SK-N-MC (cell line): ENCODE measurements around the gene STARD13.

ENCODE experiments used
- DNase-seq: peaks from one replicate; pipeline ENCODE4 v3.0.0-alpha.2; 2011; ENCODE audit warnings: low read depth, low spot score
- H3K27ac ChIP-seq: fragments of 200-600 bp; sonication (generic); 2 replicates; pipeline ENCODE4 v1.5.1; 2016; ENCODE audit warnings: mixed run types
- H3K36me3 ChIP-seq: fragments of 200-600 bp; sonication (generic); 2 replicates; pipeline ENCODE4 v1.6.1; 2017; ENCODE audit warnings: antibody characterized with exemption, low read length, mixed read lengths; ENCODE audit not compliant: insufficient read depth
- H3K4me3 ChIP-seq: fragments of 200-600 bp; sonication (generic); 2 replicates; pipeline ENCODE4 v1.5.1; 2016
- H3K9ac ChIP-seq: fragments of 200-600 bp; sonication (generic); 2 replicates; pipeline ENCODE4 v1.8.0; 2017; ENCODE audit warnings: mixed run types, mixed read lengths; ENCODE audit not compliant: insufficient read length
- H3K9me3 ChIP-seq: fragments of 200-600 bp; sonication (generic); 2 replicates; pipeline ENCODE4 v1.6.1; 2017; ENCODE audit warnings: low read depth, mild to moderate bottlenecking, antibody characterized with exemption, low read length, moderate library complexity, mixed read lengths
- EZH2 ChIP-seq: fragments of 200-600 bp; sonication (generic); IDR thresholded peaks from one replicate; pipeline ENCODE4 v1.6.1; 2017; ENCODE audit warnings: antibody characterized with exemption
- FOXP2 ChIP-seq: optimal IDR thresholded peaks from 2 replicates; pipeline ENCODE3; 2011; ENCODE audit warnings: mild to moderate bottlenecking, moderate library complexity; ENCODE audit not compliant: insufficient read depth; ENCODE audit errors: extremely low read length, control extremely low read depth
- POLR2AphosphoS5 ChIP-seq: IDR thresholded peaks from 2 replicates; pipeline ENCODE4 v1.6.1; 2012; ENCODE audit warnings: mild to moderate bottlenecking, low read depth, low read length, borderline replicate concordance

The STARD13 gene

GRCh38 chr13:33292712-33293111, 7.2 kb upstream of the STARD13 start:
- Histone ChIP-seq H3K4me3 (no peak overlapping the region), H3K9ac (no peak overlapping the region), H3K27ac (no peak overlapping the region), H3K36me3 (no peaks in the 10 kb centered on the region), H3K9me3 (no peaks in the 10 kb centered on the region)
- DNase-seq = no peak
- TF ChIP-seq FOXP2 (no peak), EZH2 (no peak), POLR2AphosphoS5 (no peak)

GRCh38 chr13:33290421-33290965, 4.9 kb upstream of the STARD13 start:
- no peak for DNase-seq
- no peak for TF ChIP-seq FOXP2
- no peak for TF ChIP-seq EZH2
- TF ChIP-seq POLR2AphosphoS5 = no peak
- no peaks in the 10 kb centered on the region for H3K36me3 ChIP-seq
- no peak overlapping the region for H3K4me3 ChIP-seq
- no peaks in the 10 kb centered on the region for H3K9me3 ChIP-seq
- no peak overlapping the region for H3K9ac ChIP-seq
- no peak overlapping the region for H3K27ac ChIP-seq

GRCh38 chr13:33289966-33290365, 4.4 kb upstream of the STARD13 start:
- DNase-seq = no peak
- Histone ChIP-seq H3K27ac (no peak overlapping the region), H3K36me3 (no peaks in the 10 kb centered on the region), H3K9me3 (no peaks in the 10 kb centered on the region), H3K4me3 (no peak overlapping the region), H3K9ac (no peak overlapping the region)
- TF ChIP-seq FOXP2 (no peak), EZH2 (no peak), POLR2AphosphoS5 (no peak)

- H3K27ac ChIP-seq = peak overlapping the region; percentile 70; the same call in 1 of the 2 replicates
- DNase-seq = no peak
- peak overlapping the region; percentile 52 for H3K4me3 ChIP-seq
- peak overlapping the region; percentile 46 for H3K9ac ChIP-seq
- no peaks in the 10 kb centered on the region for H3K36me3 ChIP-seq
- no peaks in the 10 kb centered on the region for H3K9me3 ChIP-seq
- TF ChIP-seq EZH2 (no peak), POLR2AphosphoS5 (no peak), FOXP2 (no peak)
These were observed 1.8 kb upstream of the STARD13 start for GRCh38 chr13:33287142-33287882.

GRCh38 chr13:33286128-33286527, 573 bp upstream of the STARD13 start:
- no peaks in the 10 kb centered on the region for H3K36me3 ChIP-seq
- TF ChIP-seq EZH2 (no peak), FOXP2 (no peak), POLR2AphosphoS5 (no peak)
- peak overlapping the region; percentile 58 for H3K9ac ChIP-seq
- H3K9me3 ChIP-seq = no peaks in the 10 kb centered on the region
- peak overlapping the region; percentile 78 for H3K4me3 ChIP-seq
- no peak for DNase-seq
- peak overlapping the region; percentile 81 for H3K27ac ChIP-seq

- Histone ChIP-seq H3K4me3 (peak overlapping the region; percentile 78), H3K36me3 (no peaks in the 10 kb centered on the region), H3K9ac (peak overlapping the region; percentile 76), H3K27ac (no peak overlapping the region), H3K9me3 (no peaks in the 10 kb centered on the region)
- DNase-seq = no peak
- TF ChIP-seq POLR2AphosphoS5 (no peak), EZH2 (no peak), FOXP2 (no peak)
These were observed 639 bp downstream of the STARD13 start for GRCh38 chr13:33284916-33285315.

GRCh38 chr13:33284031-33284430, 1.5 kb downstream of the STARD13 start:
- no peaks in the 10 kb centered on the region for H3K36me3 ChIP-seq
- no peak overlapping the region for H3K27ac ChIP-seq
- TF ChIP-seq FOXP2 = no peak
- TF ChIP-seq EZH2 = no peak
- no peak for TF ChIP-seq POLR2AphosphoS5
- DNase-seq = no peak
- peak overlapping the region; percentile 76 for H3K9ac ChIP-seq
- no peaks in the 10 kb centered on the region for H3K9me3 ChIP-seq
- peak overlapping the region; percentile 78 for H3K4me3 ChIP-seq

GRCh38 chr13:33283195-33283911, 2.2 kb downstream of the STARD13 start:
- no peak for TF ChIP-seq EZH2
- H3K9me3 ChIP-seq = no peaks in the 10 kb centered on the region
- no peak for DNase-seq
- H3K27ac ChIP-seq = no peak overlapping the region
- H3K36me3 ChIP-seq = no peaks in the 10 kb centered on the region
- H3K4me3 ChIP-seq = no peak overlapping the region
- H3K9ac ChIP-seq = no peak overlapping the region
